K562 (cell line): Measurements from ENCODE around the gene THBS2. TPM values are rescaled to one million over a fixed set of nuclear protein-coding genes. Genes with fewer than 3 reads are reported as not detected.

Source experiments
- ATAC-seq: fragments of 200-7000 bp; cut with Tn5 transposase; 3 replicates; pipeline ENCODE4 v1.9.1; 2020; ENCODE audit warnings: moderate library complexity
- BruUV-seq: library from RNA; stranded (reverse); fragments of 400-500 nt; replicated peaks from 2 replicates; lab custom pipeline; 2021; lab: Mats Ljungman, UMichigan
- CTCF ChIA-PET: fragments of 300-600 bp; formaldehyde crosslinking; extraction: SDS; loops from one replicate; lab custom pipeline; 2021; ENCODE audit warnings: low intra/inter-chr PET ratio; lab: Yijun Ruan, JAX
- POLR2A ChIA-PET: fragments of 300-600, 350-650 bp; sonication (Branson Sonifier 250); formaldehyde crosslinking; extraction: SDS; loops from one replicate; lab custom pipeline; 2021; ENCODE audit warnings: antibody characterized with exemption, inconsistent platforms; lab: Yijun Ruan, JAX
- DNase-seq, 4 experiments: peaks; one replicate each; pipeline versions ENCODE4 v3.0.0 to v3.0.0-alpha.2; 2011 to 2018; ENCODE audit warnings: low spot score in 3 of 4, mixed read lengths in 3 of 4; ENCODE audit errors: extremely low read depth in 1 of 4
- FAIRE-seq: peaks from 2 replicates; lab custom pipeline; 2011; peaks lifted over from hg19 to GRCh38; lab: Jason Lieb, UNC
- H2AFZ ChIP-seq: 2 replicates; pipeline ENCODE4 v1.6.0; 2011; ENCODE audit warnings: low read depth, low read length, control low read depth, inconsistent platforms
- H3K27ac ChIP-seq: fragments of 200-600 bp; 3 replicates; pipeline ENCODE4 v1.8.0; 2011; ENCODE audit warnings: low read depth, mild to moderate bottlenecking, control low read depth, inconsistent platforms, low read length, moderate library complexity, mixed read lengths; ENCODE audit errors: extremely low read depth
- H3K27me3 ChIP-seq, 2 experiments: fragments of 300-600 bp in 1 of 2; 2 replicates in 1 of 2; 3 replicates in 1 of 2; pipeline versions ENCODE4 v1.6.0 to v1.8.0; 2011; ENCODE audit warnings: inconsistent platforms in 2 of 2, low read length in 2 of 2, mild to moderate bottlenecking in 1 of 2, mixed read lengths in 1 of 2, moderate library complexity in 1 of 2; ENCODE audit not compliant: control insufficient read depth in 2 of 2, insufficient read depth in 2 of 2
- H3K36me3 ChIP-seq: fragments of 300-600 bp; 3 replicates; pipeline ENCODE4 v1.8.0; 2011; ENCODE audit warnings: mild to moderate bottlenecking, low read length, inconsistent platforms; ENCODE audit not compliant: control insufficient read depth, insufficient read depth
- H3K4me1 ChIP-seq, 2 experiments: fragments of 200-600 bp in 1 of 2; replicated peaks in 1 of 2; 2 replicates in 1 of 2; 3 replicates in 1 of 2; pipeline versions ENCODE4 v1.5.1 to v1.8.0; 2011; ENCODE audit warnings: inconsistent platforms in 2 of 2, low read length in 2 of 2, mild to moderate bottlenecking in 1 of 2, mixed read lengths in 1 of 2, moderate library complexity in 1 of 2; ENCODE audit not compliant: control insufficient read depth in 2 of 2, insufficient read depth in 2 of 2
- H3K4me2 ChIP-seq: 2 replicates; pipeline ENCODE4 v1.6.1; 2011; ENCODE audit warnings: low read length, control low read depth, inconsistent platforms, mixed read lengths; ENCODE audit not compliant: insufficient read depth
- H3K4me3 ChIP-seq: fragments of 200-600 bp; sonication (generic), shearing (Covaris generic); 2 replicates; pipeline ENCODE4 v1.5.1; 2016; ENCODE audit warnings: control low read depth, inconsistent platforms
- H3K79me2 ChIP-seq: fragments of 200-600 bp; 3 replicates; pipeline ENCODE4 v1.8.0; 2011; ENCODE audit warnings: low read length, inconsistent platforms; ENCODE audit not compliant: control insufficient read depth, insufficient read depth
- H3K9ac ChIP-seq, 2 experiments: 2 replicates each; pipeline versions ENCODE4 v1.6.0 to v1.6.1; 2011; ENCODE audit warnings: low read depth in 2 of 2, low read length in 2 of 2, control low read depth in 1 of 2, inconsistent platforms in 1 of 2, mild to moderate bottlenecking in 1 of 2, mixed read lengths in 1 of 2; ENCODE audit not compliant: insufficient read depth in 1 of 2
- H3K9me1 ChIP-seq: one replicate; pipeline ENCODE4 v1.6.0; 2011; ENCODE audit warnings: inconsistent platforms, mild to moderate bottlenecking, low read length, moderate library complexity; ENCODE audit not compliant: control insufficient read depth, insufficient read depth
- H3K9me3 ChIP-seq: replicated peaks from 2 replicates; pipeline ENCODE4 v1.5.1; 2011; ENCODE audit warnings: low read depth, low read length, inconsistent platforms; ENCODE audit not compliant: control insufficient read depth, insufficient read depth
- H4K20me1 ChIP-seq: replicated peaks from 2 replicates; pipeline ENCODE4 v1.6.1; 2011; ENCODE audit warnings: low read length, inconsistent platforms, mixed read lengths; ENCODE audit not compliant: control insufficient read depth, insufficient read depth
- ETV5 ChIP-seq: sonication (generic); formaldehyde crosslinking; IDR thresholded peaks from 2 replicates; pipeline ENCODE4 v1.4.0; 2020; ENCODE audit warnings: low read depth, mild to moderate bottlenecking, missing genetic modification reagents
- JUN ChIP-seq, 2 experiments: sonication (generic) in 1 of 2; formaldehyde crosslinking in 1 of 2; IDR thresholded peaks; 2 replicates each; pipeline versions ENCODE4 v1.6.1 to v1.8.0; 2012 to 2022; ENCODE audit warnings: borderline replicate concordance in 2 of 2, mild to moderate bottlenecking in 2 of 2, improper control_type of control experiment in 1 of 2, low read depth in 1 of 2, low read length in 1 of 2, missing genetic modification reagents in 1 of 2
- ZNF444 ChIP-seq: fragments of 250-450 bp; sonication (Bioruptor Pico); IDR thresholded peaks from 2 replicates; pipeline ENCODE4 v1.4.0; 2020; ENCODE audit warnings: mild to moderate bottlenecking, moderate library complexity
- WGBS: fragments of 100-300 bp; shearing (Covaris generic); methylation state at CpG from one replicate; pipeline ENCODE4 v1.1.6; 2016; ENCODE audit warnings: low coverage, mixed read lengths; ENCODE audit not compliant: insufficient coverage; ENCODE audit errors: missing lambda C conversion rate; 5-methylcytosine and 5-hydroxymethylcytosine counted together
- in situ Hi-C: fragments of 300-500 bp; cut with MboI; formaldehyde crosslinking; loops from 4 replicates; pipeline ENCODE4 v1.15.0; 2018; ENCODE audit warnings: inconsistent platforms, mixed read lengths
- intact Hi-C: fragments of 100-400 bp; cut with micrococcal nuclease; formaldehyde crosslinking; loops from 2 replicates; pipeline ENCODE4 v1.14.2; 2022
- polyA plus RNA-seq, 8 experiments: library from polyadenylated mRNA; depleted of rRNA in 4 of 8; stranded (reverse) in 5 of 8; unstranded in 3 of 8; fragments of >200 nt; fragmentation: Nextera tagmentation in 2 of 8; fragmentation: Illumina TruSeq in 1 of 8; extraction: Ambion mirVana in 2 of 8; extraction: Trizol in 1 of 8; gene quantifications; 2 replicates each; pipeline versions ENCODE4 v1.2.1 to v1.2.3, GENCODE V29; 2011 to 2014; ENCODE audit warnings: inconsistent platforms in 1 of 8, missing spikeins in 1 of 8
- total RNA-seq, 7 experiments: library from RNA; depleted of rRNA in 6 of 7; stranded (reverse); fragments of >200 nt in 6 of 7; fragmentation: Illumina TruSeq in 2 of 7; extraction: Trizol in 2 of 7; gene quantifications; 2 replicates each; pipeline versions ENCODE4 v1.2.1 to v1.2.3, GENCODE V29; 2011 to 2021; ENCODE audit warnings: low replicate concordance in 1 of 7
- TF ChIP-seq, protein P1 (sequence below): fragments of 200-600 bp; sonication (generic); IDR thresholded peaks from one replicate; pipeline ENCODE4 v1.6.1; 2012; ENCODE audit warnings: mild to moderate bottlenecking, low read depth, low read length, inconsistent platforms
- TF ChIP-seq, protein P2 (sequence below), 3 experiments: IDR thresholded peaks in 2 of 3; conservative IDR thresholded peaks in 1 of 3; 2 replicates each; pipeline ENCODE4 v1.5.1; 2011 to 2012; ENCODE audit warnings: low read length in 3 of 3, mild to moderate bottlenecking in 3 of 3, control low read depth in 2 of 3, improper control_type of control experiment in 1 of 3, inconsistent platforms in 1 of 3, low read depth in 1 of 3, mixed read lengths in 1 of 3, moderate library complexity in 1 of 3; ENCODE audit not compliant: insufficient read depth in 2 of 3
- TF ChIP-seq, protein P3 (sequence below): fragments of 450-650 bp; formaldehyde crosslinking; IDR thresholded peaks from 2 replicates; pipeline ENCODE4 v1.4.0; 2020; ENCODE audit warnings: mild to moderate bottlenecking

Gene THBS2
- total and polyA plus RNA-seq, 9 of the 15 experiments (the other 6 are each of a cell fraction or from before 2014, with no cell fraction given): 0.03 to 0.11 (median 0.03) TPM; not detected in 6

DNA sequence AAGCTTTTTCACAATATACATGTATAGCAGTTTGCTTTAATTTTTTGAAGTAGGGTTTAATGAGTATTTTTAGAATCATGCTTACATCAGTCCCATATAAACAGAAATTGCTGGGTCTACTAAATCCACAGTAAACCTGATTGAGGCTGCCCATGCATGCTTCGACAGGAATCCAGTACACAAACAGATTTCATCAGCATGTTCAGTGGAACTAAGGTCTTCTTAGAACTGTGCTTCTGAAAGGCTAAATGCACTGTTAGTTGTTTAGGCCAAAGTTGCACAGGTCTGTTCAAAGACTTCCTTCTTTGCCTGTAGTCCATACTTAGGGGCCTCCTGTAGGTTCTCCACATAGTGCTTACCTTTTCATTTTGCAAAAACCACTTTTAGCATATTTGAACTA is 42.5 kb upstream of the THBS2 start:
- no peaks in the 10 kb centered on the region for H3K79me2 ChIP-seq
- POLR2A ChIA-PET: interaction anchor here (0.5 kb wide), 1 partner anchor 82 kb away, joined by 3 read pairs; no protein-coding TSS in a partner anchor
- no TSS peak for BruUV-seq
- no peaks in the 10 kb centered on the region for H3K36me3 ChIP-seq
- H3K4me2 ChIP-seq: no peak overlapping the region
- H2AFZ ChIP-seq: no peak overlapping the region
- in situ Hi-C loops (no loop called here), intact Hi-C loops (no loop called here)
- no peak for ATAC-seq
- no peaks in the 10 kb centered on the region for H4K20me1 ChIP-seq
- CTCF ChIA-PET: no interaction called here
- no peaks in the 10 kb centered on the region for H3K9me3 ChIP-seq
- no peak for DNase-seq
- no peak overlapping the region for H3K27ac ChIP-seq
- no peak overlapping the region for H3K9ac ChIP-seq
- 0% methylated on average over 1 of the region's 1 CpG for WGBS
- H3K27me3 ChIP-seq: peaks cover 10 to 13% of the 10 kb centered on the region in 2 experiments; a peak in 4 of 5 replicates
- no peak overlapping the region for H3K4me3 ChIP-seq
- no peaks in the 10 kb centered on the region for H3K9me1 ChIP-seq
- no peaks in the 10 kb centered on the region for H3K4me1 ChIP-seq
- no peak for FAIRE-seq
- TF ChIP-seq JUN (IDR thresholded peaks at IDR 0.05; ENCODE audit: borderline replicate concordance, low read depth, low read length) (no peak), JUN (CRISPR knock-in tag; IDR thresholded peaks at IDR 0.05; ENCODE audit: borderline replicate concordance) (no peak), ZNF444 (no peak), ETV5 (CRISPR knock-in tag) (no peak)
- TF ChIP-seq, protein P1, sequence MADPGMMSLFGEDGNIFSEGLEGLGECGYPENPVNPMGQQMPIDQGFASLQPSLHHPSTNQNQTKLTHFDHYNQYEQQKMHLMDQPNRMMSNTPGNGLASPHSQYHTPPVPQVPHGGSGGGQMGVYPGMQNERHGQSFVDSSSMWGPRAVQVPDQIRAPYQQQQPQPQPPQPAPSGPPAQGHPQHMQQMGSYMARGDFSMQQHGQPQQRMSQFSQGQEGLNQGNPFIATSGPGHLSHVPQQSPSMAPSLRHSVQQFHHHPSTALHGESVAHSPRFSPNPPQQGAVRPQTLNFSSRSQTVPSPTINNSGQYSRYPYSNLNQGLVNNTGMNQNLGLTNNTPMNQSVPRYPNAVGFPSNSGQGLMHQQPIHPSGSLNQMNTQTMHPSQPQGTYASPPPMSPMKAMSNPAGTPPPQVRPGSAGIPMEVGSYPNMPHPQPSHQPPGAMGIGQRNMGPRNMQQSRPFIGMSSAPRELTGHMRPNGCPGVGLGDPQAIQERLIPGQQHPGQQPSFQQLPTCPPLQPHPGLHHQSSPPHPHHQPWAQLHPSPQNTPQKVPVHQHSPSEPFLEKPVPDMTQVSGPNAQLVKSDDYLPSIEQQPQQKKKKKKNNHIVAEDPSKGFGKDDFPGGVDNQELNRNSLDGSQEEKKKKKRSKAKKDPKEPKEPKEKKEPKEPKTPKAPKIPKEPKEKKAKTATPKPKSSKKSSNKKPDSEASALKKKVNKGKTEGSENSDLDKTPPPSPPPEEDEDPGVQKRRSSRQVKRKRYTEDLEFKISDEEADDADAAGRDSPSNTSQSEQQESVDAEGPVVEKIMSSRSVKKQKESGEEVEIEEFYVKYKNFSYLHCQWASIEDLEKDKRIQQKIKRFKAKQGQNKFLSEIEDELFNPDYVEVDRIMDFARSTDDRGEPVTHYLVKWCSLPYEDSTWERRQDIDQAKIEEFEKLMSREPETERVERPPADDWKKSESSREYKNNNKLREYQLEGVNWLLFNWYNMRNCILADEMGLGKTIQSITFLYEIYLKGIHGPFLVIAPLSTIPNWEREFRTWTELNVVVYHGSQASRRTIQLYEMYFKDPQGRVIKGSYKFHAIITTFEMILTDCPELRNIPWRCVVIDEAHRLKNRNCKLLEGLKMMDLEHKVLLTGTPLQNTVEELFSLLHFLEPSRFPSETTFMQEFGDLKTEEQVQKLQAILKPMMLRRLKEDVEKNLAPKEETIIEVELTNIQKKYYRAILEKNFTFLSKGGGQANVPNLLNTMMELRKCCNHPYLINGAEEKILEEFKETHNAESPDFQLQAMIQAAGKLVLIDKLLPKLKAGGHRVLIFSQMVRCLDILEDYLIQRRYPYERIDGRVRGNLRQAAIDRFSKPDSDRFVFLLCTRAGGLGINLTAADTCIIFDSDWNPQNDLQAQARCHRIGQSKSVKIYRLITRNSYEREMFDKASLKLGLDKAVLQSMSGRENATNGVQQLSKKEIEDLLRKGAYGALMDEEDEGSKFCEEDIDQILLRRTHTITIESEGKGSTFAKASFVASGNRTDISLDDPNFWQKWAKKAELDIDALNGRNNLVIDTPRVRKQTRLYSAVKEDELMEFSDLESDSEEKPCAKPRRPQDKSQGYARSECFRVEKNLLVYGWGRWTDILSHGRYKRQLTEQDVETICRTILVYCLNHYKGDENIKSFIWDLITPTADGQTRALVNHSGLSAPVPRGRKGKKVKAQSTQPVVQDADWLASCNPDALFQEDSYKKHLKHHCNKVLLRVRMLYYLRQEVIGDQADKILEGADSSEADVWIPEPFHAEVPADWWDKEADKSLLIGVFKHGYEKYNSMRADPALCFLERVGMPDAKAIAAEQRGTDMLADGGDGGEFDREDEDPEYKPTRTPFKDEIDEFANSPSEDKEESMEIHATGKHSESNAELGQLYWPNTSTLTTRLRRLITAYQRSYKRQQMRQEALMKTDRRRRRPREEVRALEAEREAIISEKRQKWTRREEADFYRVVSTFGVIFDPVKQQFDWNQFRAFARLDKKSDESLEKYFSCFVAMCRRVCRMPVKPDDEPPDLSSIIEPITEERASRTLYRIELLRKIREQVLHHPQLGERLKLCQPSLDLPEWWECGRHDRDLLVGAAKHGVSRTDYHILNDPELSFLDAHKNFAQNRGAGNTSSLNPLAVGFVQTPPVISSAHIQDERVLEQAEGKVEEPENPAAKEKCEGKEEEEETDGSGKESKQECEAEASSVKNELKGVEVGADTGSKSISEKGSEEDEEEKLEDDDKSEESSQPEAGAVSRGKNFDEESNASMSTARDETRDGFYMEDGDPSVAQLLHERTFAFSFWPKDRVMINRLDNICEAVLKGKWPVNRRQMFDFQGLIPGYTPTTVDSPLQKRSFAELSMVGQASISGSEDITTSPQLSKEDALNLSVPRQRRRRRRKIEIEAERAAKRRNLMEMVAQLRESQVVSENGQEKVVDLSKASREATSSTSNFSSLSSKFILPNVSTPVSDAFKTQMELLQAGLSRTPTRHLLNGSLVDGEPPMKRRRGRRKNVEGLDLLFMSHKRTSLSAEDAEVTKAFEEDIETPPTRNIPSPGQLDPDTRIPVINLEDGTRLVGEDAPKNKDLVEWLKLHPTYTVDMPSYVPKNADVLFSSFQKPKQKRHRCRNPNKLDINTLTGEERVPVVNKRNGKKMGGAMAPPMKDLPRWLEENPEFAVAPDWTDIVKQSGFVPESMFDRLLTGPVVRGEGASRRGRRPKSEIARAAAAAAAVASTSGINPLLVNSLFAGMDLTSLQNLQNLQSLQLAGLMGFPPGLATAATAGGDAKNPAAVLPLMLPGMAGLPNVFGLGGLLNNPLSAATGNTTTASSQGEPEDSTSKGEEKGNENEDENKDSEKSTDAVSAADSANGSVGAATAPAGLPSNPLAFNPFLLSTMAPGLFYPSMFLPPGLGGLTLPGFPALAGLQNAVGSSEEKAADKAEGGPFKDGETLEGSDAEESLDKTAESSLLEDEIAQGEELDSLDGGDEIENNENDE: no peak
- TF ChIP-seq, protein P2, sequence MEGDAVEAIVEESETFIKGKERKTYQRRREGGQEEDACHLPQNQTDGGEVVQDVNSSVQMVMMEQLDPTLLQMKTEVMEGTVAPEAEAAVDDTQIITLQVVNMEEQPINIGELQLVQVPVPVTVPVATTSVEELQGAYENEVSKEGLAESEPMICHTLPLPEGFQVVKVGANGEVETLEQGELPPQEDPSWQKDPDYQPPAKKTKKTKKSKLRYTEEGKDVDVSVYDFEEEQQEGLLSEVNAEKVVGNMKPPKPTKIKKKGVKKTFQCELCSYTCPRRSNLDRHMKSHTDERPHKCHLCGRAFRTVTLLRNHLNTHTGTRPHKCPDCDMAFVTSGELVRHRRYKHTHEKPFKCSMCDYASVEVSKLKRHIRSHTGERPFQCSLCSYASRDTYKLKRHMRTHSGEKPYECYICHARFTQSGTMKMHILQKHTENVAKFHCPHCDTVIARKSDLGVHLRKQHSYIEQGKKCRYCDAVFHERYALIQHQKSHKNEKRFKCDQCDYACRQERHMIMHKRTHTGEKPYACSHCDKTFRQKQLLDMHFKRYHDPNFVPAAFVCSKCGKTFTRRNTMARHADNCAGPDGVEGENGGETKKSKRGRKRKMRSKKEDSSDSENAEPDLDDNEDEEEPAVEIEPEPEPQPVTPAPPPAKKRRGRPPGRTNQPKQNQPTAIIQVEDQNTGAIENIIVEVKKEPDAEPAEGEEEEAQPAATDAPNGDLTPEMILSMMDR (IDR thresholded peaks at IDR 0.05 in 2 of 3, conservative IDR thresholded peaks at IDR 0.05 in 1 of 3; ENCODE audit: insufficient read depth in 2 of 3, low read depth in 1 of 3, low read length in 3 of 3): no peak
- TF ChIP-seq, protein P3, sequence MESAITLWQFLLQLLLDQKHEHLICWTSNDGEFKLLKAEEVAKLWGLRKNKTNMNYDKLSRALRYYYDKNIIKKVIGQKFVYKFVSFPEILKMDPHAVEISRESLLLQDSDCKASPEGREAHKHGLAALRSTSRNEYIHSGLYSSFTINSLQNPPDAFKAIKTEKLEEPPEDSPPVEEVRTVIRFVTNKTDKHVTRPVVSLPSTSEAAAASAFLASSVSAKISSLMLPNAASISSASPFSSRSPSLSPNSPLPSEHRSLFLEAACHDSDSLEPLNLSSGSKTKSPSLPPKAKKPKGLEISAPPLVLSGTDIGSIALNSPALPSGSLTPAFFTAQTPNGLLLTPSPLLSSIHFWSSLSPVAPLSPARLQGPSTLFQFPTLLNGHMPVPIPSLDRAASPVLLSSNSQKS (CRISPR knock-in tag): no peak
